HFF-Myc (cell line): ENCODE results near the gene S100A9.

ENCODE experiments used
- DNase-seq: peaks from one replicate; pipeline ENCODE4 v3.0.0-alpha.2; 2011; ENCODE audit warnings: low read depth; ENCODE audit errors: extremely low read depth
- H3K4me3 ChIP-seq: replicated peaks from 2 replicates; pipeline ENCODE4 v1.5.1; 2011; ENCODE audit warnings: low read depth, mild to moderate bottlenecking, control low read depth, low read length
- CTCF ChIP-seq: IDR thresholded peaks from 2 replicates; pipeline ENCODE4 v1.5.1; 2012; ENCODE audit warnings: mild to moderate bottlenecking, low read depth, low read length, control low read depth; ENCODE audit errors: missing control alignments

The S100A9 gene

DNA sequence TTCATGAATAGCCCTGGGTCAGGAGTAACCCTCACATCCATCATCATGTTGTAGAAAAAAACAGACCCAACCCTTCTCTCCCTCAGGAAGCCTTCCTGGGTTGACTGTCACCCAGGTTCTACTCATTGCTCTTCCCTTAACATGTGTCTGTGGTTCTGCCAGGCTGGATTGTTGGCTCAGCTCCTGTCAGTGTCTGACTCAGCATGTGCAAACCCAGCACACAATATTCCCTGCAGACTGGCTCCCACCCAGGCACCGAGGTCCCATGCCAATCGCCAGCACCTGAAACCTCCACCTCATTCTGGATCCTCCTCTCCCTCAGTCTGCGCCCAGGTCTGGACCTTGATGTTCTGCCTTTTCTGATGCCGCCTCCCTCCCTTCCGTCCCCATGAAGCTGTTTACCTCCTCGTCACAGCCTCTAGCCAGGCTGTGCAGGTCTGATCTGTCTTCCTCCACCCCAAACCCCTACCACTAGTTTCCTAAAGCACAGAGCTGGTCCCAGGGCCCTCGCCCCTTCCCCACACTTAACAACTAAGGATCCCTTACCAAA lies 37.6 kb downstream of the S100A9 start:
- no peak overlapping the region for H3K4me3 ChIP-seq
- no peak for TF ChIP-seq CTCF
- DNase-seq = no peak

DNA sequence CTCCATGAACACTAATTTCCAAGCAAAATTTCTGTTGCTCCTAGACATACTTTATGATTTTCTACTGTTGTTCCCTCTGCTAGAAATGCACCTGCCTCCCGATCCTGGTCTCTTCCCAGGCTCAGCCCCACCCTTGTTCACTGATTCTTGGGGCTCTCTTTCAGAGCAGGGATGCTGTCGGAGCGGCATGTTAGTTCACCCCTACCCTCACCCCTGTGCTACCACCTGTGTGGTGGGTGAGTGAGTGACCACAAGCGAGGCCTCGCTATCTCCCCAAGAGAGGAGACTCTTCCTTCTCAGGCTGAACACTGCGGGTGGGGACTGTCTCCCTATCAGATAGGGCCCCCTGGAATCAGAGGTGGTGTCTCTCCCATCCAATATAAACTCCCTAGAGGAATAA lies 38.1 kb downstream of the S100A9 start:
- no peak for DNase-seq
- no peak overlapping the region for H3K4me3 ChIP-seq
- no peak for TF ChIP-seq CTCF

DNA sequence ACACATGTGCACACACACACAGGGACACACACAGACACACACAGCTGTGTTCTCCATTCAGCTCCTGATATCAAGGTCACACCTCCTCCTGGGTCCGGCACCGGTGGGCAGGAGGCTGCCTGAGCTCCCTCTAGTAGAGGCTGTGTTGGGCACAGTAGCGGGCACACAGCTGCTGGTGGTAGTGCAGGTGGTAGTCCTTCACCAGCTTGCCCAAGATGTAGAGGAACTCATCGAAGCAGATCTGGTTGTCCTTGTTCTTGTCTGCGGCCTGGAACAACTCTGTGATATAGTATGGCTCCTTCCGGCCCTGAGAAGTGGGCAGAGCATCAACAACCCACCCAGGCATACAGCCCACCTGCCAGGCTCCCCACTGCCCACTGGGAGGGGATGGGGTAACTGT lies 38.8 kb downstream of the S100A9 start:
- TF ChIP-seq CTCF = no peak
- no peak for DNase-seq
- H3K4me3 ChIP-seq = no peak overlapping the region

GRCh38 chr1:153397051-153397923 lies 39.6 kb downstream of the S100A9 start:
- no peak for TF ChIP-seq CTCF
- H3K4me3 ChIP-seq = no peak overlapping the region
- no peak for DNase-seq

GRCh38 chr1:153397924-153398651 lies 40.4 kb downstream of the S100A9 start:
- H3K4me3 ChIP-seq = no peak overlapping the region
- DNase-seq = no peak
- TF ChIP-seq CTCF = no peak

DNA sequence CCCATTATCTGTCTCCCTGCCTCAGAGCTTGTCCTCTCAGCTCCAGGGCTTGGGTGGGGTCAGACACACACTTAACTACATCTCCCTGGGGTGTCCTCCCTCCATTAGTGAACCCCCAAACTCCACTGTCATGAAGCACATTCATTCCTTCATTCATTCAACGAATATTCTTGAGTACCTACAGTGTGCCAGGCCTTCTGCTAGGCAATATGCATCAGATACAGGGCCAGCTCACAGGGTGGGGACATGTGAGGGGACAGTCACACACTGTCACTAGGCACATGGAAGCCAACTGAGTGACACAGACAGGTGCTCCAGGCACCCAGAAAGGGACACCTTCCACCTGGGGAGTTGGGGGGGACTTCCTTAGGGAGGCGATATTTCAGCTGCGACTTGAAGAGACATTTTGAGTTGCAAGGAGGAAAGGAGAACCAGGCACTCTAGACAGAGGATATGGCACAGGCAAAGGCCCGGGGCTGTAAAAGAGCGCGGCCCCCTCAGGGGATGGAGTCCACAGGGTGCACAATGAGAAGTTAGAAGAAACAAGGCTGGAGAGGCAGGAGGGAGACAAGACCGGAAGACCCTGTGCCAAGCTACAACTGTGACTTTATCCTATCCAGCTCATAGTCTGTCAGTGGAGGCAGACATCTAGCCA lies 41.9 kb downstream of the S100A9 start:
- DNase-seq = no peak
- no peak overlapping the region for H3K4me3 ChIP-seq
- TF ChIP-seq CTCF = no peak
